ENCODE measurements around the gene PCDHGA2.

GRCh38 chr5:141362719-141363118, 24.2 kb downstream of the PCDHGA2 start:
- TF ChIP-seq, protein P1, sequence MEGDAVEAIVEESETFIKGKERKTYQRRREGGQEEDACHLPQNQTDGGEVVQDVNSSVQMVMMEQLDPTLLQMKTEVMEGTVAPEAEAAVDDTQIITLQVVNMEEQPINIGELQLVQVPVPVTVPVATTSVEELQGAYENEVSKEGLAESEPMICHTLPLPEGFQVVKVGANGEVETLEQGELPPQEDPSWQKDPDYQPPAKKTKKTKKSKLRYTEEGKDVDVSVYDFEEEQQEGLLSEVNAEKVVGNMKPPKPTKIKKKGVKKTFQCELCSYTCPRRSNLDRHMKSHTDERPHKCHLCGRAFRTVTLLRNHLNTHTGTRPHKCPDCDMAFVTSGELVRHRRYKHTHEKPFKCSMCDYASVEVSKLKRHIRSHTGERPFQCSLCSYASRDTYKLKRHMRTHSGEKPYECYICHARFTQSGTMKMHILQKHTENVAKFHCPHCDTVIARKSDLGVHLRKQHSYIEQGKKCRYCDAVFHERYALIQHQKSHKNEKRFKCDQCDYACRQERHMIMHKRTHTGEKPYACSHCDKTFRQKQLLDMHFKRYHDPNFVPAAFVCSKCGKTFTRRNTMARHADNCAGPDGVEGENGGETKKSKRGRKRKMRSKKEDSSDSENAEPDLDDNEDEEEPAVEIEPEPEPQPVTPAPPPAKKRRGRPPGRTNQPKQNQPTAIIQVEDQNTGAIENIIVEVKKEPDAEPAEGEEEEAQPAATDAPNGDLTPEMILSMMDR (IDR thresholded peaks at IDR 0.05; ENCODE audit: low read depth, low read length): no peak
- no peak for TF ChIP-seq EZH2phosphoT487 (IDR thresholded peaks at IDR 0.05; ENCODE audit: low read depth)
